ENCODE results near the gene TCIRG1.

TCIRG1 gene

GRCh38 chr11:68038226-68038717, 553 bp upstream of the TCIRG1 start:
- Histone ChIP-seq H3F3A (ENCODE audit: insufficient read depth, low read length) (peaks cover 27% of the 10 kb centered on the region), H3K27me3 (replicated peaks; ENCODE audit: insufficient read depth, low read length) (no peaks in the 10 kb centered on the region), H3K9ac (ENCODE audit: low read length) (peak overlapping the region; percentile 84), H3K36me3 (replicated peaks; ENCODE audit: insufficient read depth, low read length) (peaks cover 2% of the 10 kb centered on the region; the same call in 1 of the 2 replicates), H3K79me2 (ENCODE audit: low read length) (peaks cover 57% of the 10 kb centered on the region), H3K9me3 (replicated peaks; ENCODE audit: insufficient read depth, low read length) (no peaks in the 10 kb centered on the region), H3K27ac (ENCODE audit: low read length) (peak overlapping the region; percentile 76; the same call in 1 of the 2 replicates), H3K4me2 (ENCODE audit: low read depth, low read length) (peak overlapping the region; percentile 95), H2AFZ (ENCODE audit: low read length) (peak overlapping the region; percentile 76), H3K4me3 (ENCODE audit: low read length) (peak overlapping the region; percentile 89), H3K9me2 (replicated peaks; ENCODE audit: insufficient read depth, low read length) (no peaks in the 10 kb centered on the region), H4K20me1 (ENCODE audit: insufficient read depth, low read length) (peaks cover 5% of the 10 kb centered on the region; the same call in 1 of the 2 replicates), H3K4me1 (ENCODE audit: low read length) (peaks cover 16% of the 10 kb centered on the region)
- peak; percentile 50 for DNase-seq
- TF ChIP-seq EZH2phosphoT487 (IDR thresholded peaks at IDR 0.05; ENCODE audit: low read length): no peak
- TF ChIP-seq CTCF (IDR thresholded peaks at IDR 0.05; ENCODE audit: low read length): no peak
- no peak for TF ChIP-seq EZH2 (optimal IDR thresholded peaks at IDR 0.05; ENCODE audit: low read depth, low read length)

- Histone ChIP-seq H4K20me1 (ENCODE audit: insufficient read depth, low read length) (peaks cover 5% of the 10 kb centered on the region; the same call in 1 of the 2 replicates), H3K4me3 (ENCODE audit: low read length) (peak overlapping the region; percentile 89), H3K4me1 (ENCODE audit: low read length) (peaks cover 16% of the 10 kb centered on the region), H3K27ac (ENCODE audit: low read length) (peak overlapping the region; percentile 76; the same call in 1 of the 2 replicates), H3K4me2 (ENCODE audit: low read depth, low read length) (peak overlapping the region; percentile 95), H3K9ac (ENCODE audit: low read length) (peak overlapping the region; percentile 84), H3K9me2 (replicated peaks; ENCODE audit: insufficient read depth, low read length) (no peaks in the 10 kb centered on the region), H3K79me2 (ENCODE audit: low read length) (peaks cover 61% of the 10 kb centered on the region), H2AFZ (ENCODE audit: low read length) (peak overlapping the region; percentile 42), H3K27me3 (replicated peaks; ENCODE audit: insufficient read depth, low read length) (no peaks in the 10 kb centered on the region), H3F3A (ENCODE audit: insufficient read depth, low read length) (peaks cover 27% of the 10 kb centered on the region), H3K9me3 (replicated peaks; ENCODE audit: insufficient read depth, low read length) (no peaks in the 10 kb centered on the region), H3K36me3 (replicated peaks; ENCODE audit: insufficient read depth, low read length) (no peaks in the 10 kb centered on the region; the same call in 1 of the 2 replicates)
- peak; percentile 16 for DNase-seq
- TF ChIP-seq EZH2 (optimal IDR thresholded peaks at IDR 0.05; ENCODE audit: low read depth, low read length) (no peak), EZH2phosphoT487 (IDR thresholded peaks at IDR 0.05; ENCODE audit: low read length) (no peak), CTCF (IDR thresholded peaks at IDR 0.05; ENCODE audit: low read length) (no peak)
Observed at GRCh38 chr11:68039526-68040086, 781 bp downstream of the TCIRG1 start.

DNA sequence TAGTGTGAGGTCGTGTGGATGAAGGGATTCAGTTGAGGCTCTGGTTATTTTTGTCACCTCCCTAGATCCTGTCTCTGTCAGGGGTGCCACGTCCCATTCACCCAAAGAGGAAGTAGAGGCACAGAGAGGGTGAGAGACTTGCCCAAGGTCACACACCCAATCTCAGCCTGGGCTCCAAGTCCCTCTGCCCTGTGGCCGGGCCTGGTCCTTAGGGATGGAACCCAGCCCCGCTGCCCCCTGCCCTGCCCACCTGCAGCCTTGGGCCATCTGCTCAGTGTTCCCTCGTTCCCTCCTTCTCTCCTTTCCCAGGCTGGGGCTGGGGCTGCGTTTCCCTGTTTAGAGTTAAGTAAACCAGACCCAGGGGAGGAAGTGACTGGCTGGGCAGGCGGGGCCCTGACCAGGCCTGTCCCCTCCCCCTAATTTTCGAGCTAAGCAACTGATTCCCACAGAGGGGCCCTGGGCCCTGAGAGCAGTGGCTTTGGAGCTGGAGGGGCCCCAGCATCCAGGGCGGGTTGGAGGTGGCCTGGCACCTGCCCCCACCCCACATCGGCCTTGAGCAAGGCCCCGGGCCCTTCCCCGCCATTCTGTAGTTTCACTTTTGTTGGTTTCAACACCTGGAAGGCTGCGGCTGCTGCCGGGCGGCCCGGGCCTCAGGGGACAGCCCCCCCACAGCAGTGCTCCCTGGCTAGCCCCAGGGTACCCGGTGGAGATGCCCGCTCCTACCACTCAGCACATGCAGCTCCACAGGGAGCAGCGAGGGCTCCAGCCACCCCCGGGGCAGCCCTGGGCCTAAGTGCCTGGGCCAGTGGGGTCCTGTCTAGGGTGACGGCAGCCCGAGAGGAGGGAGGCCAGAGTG, 1.5 kb downstream of the TCIRG1 start:
- H3K9me2 ChIP-seq (replicated peaks; ENCODE audit: insufficient read depth, low read length): no peaks in the 10 kb centered on the region
- peak overlapping the region; percentile 42 for H2AFZ ChIP-seq (ENCODE audit: low read length)
- H3K4me1 ChIP-seq (ENCODE audit: low read length): peaks cover 16% of the 10 kb centered on the region
- H3K27ac ChIP-seq (ENCODE audit: low read length): peak overlapping the region; percentile 76
- H3F3A ChIP-seq (ENCODE audit: insufficient read depth, low read length): peaks cover 27% of the 10 kb centered on the region
- peak overlapping the region; percentile 89 for H3K4me3 ChIP-seq (ENCODE audit: low read length)
- DNase-seq: peak; percentile 85
- no peaks in the 10 kb centered on the region for H3K27me3 ChIP-seq (replicated peaks; ENCODE audit: insufficient read depth, low read length)
- H4K20me1 ChIP-seq (ENCODE audit: insufficient read depth, low read length): peaks cover 5% of the 10 kb centered on the region; the same call in 1 of the 2 replicates
- TF ChIP-seq CTCF (IDR thresholded peaks at IDR 0.05; ENCODE audit: low read length): no peak
- TF ChIP-seq EZH2 (optimal IDR thresholded peaks at IDR 0.05; ENCODE audit: low read depth, low read length): no peak
- no peak for TF ChIP-seq EZH2phosphoT487 (IDR thresholded peaks at IDR 0.05; ENCODE audit: low read length)
- H3K79me2 ChIP-seq (ENCODE audit: low read length): peaks cover 69% of the 10 kb centered on the region
- no peaks in the 10 kb centered on the region; the same call in 1 of the 2 replicates for H3K36me3 ChIP-seq (replicated peaks; ENCODE audit: insufficient read depth, low read length)
- H3K9ac ChIP-seq (ENCODE audit: low read length): peak overlapping the region; percentile 84
- H3K4me2 ChIP-seq (ENCODE audit: low read depth, low read length): peak overlapping the region; percentile 95
- H3K9me3 ChIP-seq (replicated peaks; ENCODE audit: insufficient read depth, low read length): no peaks in the 10 kb centered on the region
